T1000 (cell line): ENCODE results near the gene DMAC1.

Experiments
- DNase-seq: peaks from one replicate; lab custom pipeline; 2025; ENCODE audit warnings: mixed read lengths; lab: John Stamatoyannopoulos, UW

DMAC1 gene

DNA sequence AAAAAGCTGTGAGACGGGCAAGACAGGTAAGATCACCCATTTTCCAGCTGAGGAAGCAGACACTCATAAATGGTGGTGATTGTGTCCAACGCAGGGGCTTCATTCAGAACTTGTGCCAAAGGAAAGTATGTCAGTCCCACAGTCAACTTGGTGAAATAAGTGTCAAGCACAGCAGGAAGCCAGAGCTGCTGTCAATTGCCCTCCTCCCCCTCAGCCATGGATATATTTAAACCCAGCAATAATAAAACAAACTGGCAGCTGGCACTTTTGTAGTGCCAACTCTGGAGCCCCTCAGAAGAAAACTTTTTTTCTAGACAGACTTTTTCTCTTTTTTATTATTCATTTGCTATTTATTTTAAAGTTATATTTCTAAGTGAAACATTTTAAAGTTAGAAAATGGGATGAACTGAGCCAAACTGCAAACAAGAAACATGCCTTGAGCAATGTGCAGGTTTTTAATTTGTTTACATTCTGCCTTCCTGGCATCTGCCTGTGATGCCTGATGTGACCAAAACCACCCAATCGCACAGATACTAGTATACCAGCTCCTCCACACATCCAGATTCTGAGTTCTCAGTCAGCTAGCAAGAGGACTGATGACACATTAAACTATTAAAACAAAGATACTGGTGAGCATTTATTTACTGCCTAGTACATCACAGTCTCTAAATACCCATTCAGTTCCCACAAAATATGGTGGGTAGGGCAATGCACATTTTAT is 17.0 kb downstream of the DMAC1 start:
- no peak for DNase-seq

DNA sequence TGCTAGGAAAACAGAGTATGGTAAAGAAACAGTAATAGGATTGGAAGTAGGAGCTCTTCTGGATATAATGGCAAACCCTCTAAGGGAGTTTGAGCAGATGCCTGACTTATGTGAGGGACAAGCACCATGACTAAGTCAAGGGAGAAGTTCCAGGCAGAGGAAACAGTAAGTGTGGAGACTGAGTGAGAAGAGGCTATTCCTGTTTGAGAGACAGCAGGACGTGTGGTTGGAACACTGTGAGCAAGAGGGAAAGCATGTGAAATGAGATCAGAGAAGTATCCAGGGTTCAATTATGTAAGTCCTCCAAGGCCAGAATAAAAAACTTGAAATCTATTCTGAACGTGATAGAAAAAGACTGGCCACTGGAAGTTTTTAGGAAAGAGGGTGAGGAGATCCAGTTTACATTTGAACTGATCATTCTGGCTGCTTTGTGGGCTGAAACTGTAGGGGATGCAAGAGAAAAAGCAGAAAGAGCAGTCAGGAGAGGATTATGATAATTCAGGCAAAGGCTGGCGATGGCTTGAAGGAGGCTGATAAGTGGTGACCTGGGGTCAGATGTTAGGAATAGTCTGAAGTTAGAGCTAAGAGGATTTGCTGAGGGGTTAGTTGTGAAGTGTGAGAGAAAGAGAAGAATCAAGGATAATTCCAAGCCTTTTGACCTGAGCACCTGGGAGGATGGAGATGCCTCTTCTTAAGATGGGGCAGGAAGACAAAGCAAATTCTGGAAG is 19.2 kb downstream of the DMAC1 start:
- DNase-seq, result no peak

- no peak for DNase-seq
Measured at GRCh38 chr9:7778851-7779600, 20.6 kb downstream of the DMAC1 start.

- DNase-seq, result no peak
Measured at GRCh38 chr9:7777771-7778170, 21.8 kb downstream of the DMAC1 start.

GRCh38 chr9:7770111-7770510 is 29.5 kb downstream of the DMAC1 start:
- DNase-seq, result no peak

GRCh38 chr9:7762600-7762999 is 37.0 kb downstream of the DMAC1 start:
- DNase-seq, result no peak

GRCh38 chr9:7760014-7760415 is 39.6 kb downstream of the DMAC1 start:
- DNase-seq, result no peak

DNA sequence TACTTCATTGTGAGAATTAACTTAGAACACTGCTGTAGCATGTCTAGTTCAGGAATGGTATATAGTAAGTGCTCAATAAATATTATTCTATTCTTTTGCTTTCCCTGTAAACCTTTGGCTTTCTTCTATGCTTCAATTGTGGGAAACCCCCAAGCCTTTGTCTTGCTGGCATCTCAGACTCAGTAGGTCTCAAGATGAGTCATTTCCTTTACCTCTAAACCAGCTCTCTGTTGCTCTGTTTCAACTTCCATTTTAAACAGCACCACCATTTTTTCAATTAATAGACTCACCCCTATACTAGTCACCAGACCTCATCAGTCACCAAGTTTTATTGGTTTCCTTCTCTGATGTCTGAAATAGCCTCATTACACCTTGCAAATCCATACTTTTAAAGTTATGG is 43.5 kb downstream of the DMAC1 start:
- DNase-seq, result no peak

- no peak for DNase-seq
Measured at GRCh38 chr9:7752481-7752880, 47.1 kb downstream of the DMAC1 start.
